Esophagus muscularis mucosa (tissue), 4 donors: ENCODE results near the gene SAMD4A. TPM values are rescaled to one million over a fixed set of nuclear protein-coding genes. Genes with fewer than 3 reads are reported as not detected.

Experiments
- DNase-seq: peaks from one replicate; pipeline ENCODE4 v3.0.0-alpha.2; 2017; ENCODE audit errors: extremely low spot score
- H3K27ac ChIP-seq, 4 donors: fragments of 200-600 bp; sonication (generic); replicated peaks in 1 of 4; 1 replicate in 3 of 4; 2 replicates in 1 of 4; pipeline ENCODE4 v1.5.1; 2016 to 2019; ENCODE audit warnings: mild to moderate bottlenecking in 1 of 4
- H3K27me3 ChIP-seq, 4 donors: fragments of 200-600 bp; sonication (generic); one replicate each; pipeline versions ENCODE4 v1.5.1 to v1.6.0; 2016 to 2019
- H3K36me3 ChIP-seq, 4 donors: fragments of 200-600 bp; sonication (generic); one replicate each; pipeline ENCODE4 v1.5.1; 2016 to 2019
- H3K4me1 ChIP-seq, 4 donors: fragments of 200-600 bp; sonication (generic); one replicate each; pipeline ENCODE4 v1.5.1; 2016 to 2019
- H3K4me3 ChIP-seq, 4 donors: fragments of 200-600 bp; sonication (generic); 1 replicate in 2 of 4; 2 replicates in 2 of 4; pipeline ENCODE4 v1.5.1; 2016 to 2019; ENCODE audit warnings: mild to moderate bottlenecking in 4 of 4, moderate library complexity in 1 of 4
- H3K9me3 ChIP-seq, 4 donors: fragments of 200-600 bp; sonication (generic); 1 replicate in 3 of 4; 2 replicates in 1 of 4; pipeline ENCODE4 v1.5.1; 2016 to 2019
- CTCF ChIP-seq, 3 experiments: fragments of 200-600 bp in 2 of 3; fragments of 450-650 bp in 1 of 3; sonication (generic) in 2 of 3; IDR thresholded peaks; one replicate each; pipeline ENCODE4 v1.5.1; 2017 to 2019; ENCODE audit warnings: antibody characterized with exemption in 3 of 3, mild to moderate bottlenecking in 2 of 3, moderate library complexity in 1 of 3
- EP300 ChIP-seq: sonication (generic); formaldehyde crosslinking; IDR thresholded peaks from one replicate; pipeline ENCODE4 v1.6.1; 2017; ENCODE audit warnings: antibody characterized with exemption
- POLR2A ChIP-seq: fragments of 450-650 bp; IDR thresholded peaks from one replicate; pipeline ENCODE4 v1.6.1; 2017; ENCODE audit warnings: antibody characterized with exemption, moderate library complexity, mild to moderate bottlenecking, low read depth
- POLR2AphosphoS5 ChIP-seq, 2 donors: sonication (generic); formaldehyde crosslinking; IDR thresholded peaks; one replicate each; pipeline ENCODE4 v1.6.1; 2017; ENCODE audit warnings: antibody characterized with exemption in 2 of 2
- WGBS: methylation state at CpG from one replicate; pipeline ENCODE4 v1.1.5; 2018; 5-methylcytosine and 5-hydroxymethylcytosine counted together
- intact Hi-C: fragments of 100-400 bp; cut with DNase I; formaldehyde crosslinking; loops from one replicate; pipeline ENCODE4 v1.15.1; 2023
- total RNA-seq, 4 donors: library from RNA; depleted of rRNA; stranded (reverse); fragments of >200 nt; gene quantifications; one replicate each; pipeline versions ENCODE4 v1.1.0 to v1.2.1, GENCODE V29; 2016

SAMD4A gene
- total RNA-seq, 4 donors from 2014 or later, result 76.8 to 123 (median 97.0) TPM

GRCh38 chr14:54537651-54538050 is 29.3 kb upstream of the SAMD4A start:
- no peak overlapping the region for H3K27ac ChIP-seq
- no peak overlapping the region for H3K4me3 ChIP-seq
- no peaks in the 10 kb centered on the region for H3K9me3 ChIP-seq
- no peaks in the 10 kb centered on the region for H3K27me3 ChIP-seq
- intact Hi-C loops, result no loop called here
- TF ChIP-seq POLR2A (no peak), CTCF (IDR thresholded peaks at IDR 0.05) (no peak), EP300 (no peak), POLR2AphosphoS5 (IDR thresholded peaks at IDR 0.05) (no peak)
- no peak for DNase-seq
- H3K4me1 ChIP-seq, result no peaks in the 10 kb centered on the region
- WGBS, result 74% methylated on average over 2 of the region's 2 CpGs
- H3K36me3 ChIP-seq, result peaks cover 12 to 41% (median 21%) of the 10 kb centered on the region in 4 donors

GRCh38 chr14:54538055-54538454 is 28.9 kb upstream of the SAMD4A start:
- H3K4me1 ChIP-seq, result no peaks in the 10 kb centered on the region
- TF ChIP-seq POLR2A, result no peak
- TF ChIP-seq CTCF (IDR thresholded peaks at IDR 0.05), result no peak
- TF ChIP-seq POLR2AphosphoS5 (IDR thresholded peaks at IDR 0.05), result no peak
- no peak for TF ChIP-seq EP300
- no peak for DNase-seq
- WGBS, result 93% methylated on average over 3 of the region's 3 CpGs
- peaks cover 12 to 39% (median 21%) of the 10 kb centered on the region in 4 donors for H3K36me3 ChIP-seq
- no peak overlapping the region for H3K4me3 ChIP-seq
- no peaks in the 10 kb centered on the region for H3K9me3 ChIP-seq
- H3K27me3 ChIP-seq, result no peaks in the 10 kb centered on the region
- intact Hi-C loops, result no loop called here
- no peak overlapping the region for H3K27ac ChIP-seq

- Histone ChIP-seq H3K9me3 (no peaks in the 10 kb centered on the region), H3K36me3 (no peaks in the 10 kb centered on the region), H3K27me3 (no peaks in the 10 kb centered on the region), H3K4me1 (peaks cover 0 to 8% (median 0%) of the 10 kb centered on the region in 4 donors), H3K4me3 (no peak overlapping the region), H3K27ac (no peak overlapping the region)
- no peak for TF ChIP-seq POLR2AphosphoS5 (IDR thresholded peaks at IDR 0.05)
- TF ChIP-seq POLR2A, result no peak
- no peak for TF ChIP-seq CTCF (IDR thresholded peaks at IDR 0.05)
- no peak for TF ChIP-seq EP300
- DNase-seq, result no peak
- 96% methylated on average over 3 of the region's 3 CpGs for WGBS
- intact Hi-C loops, result no loop called here
These were observed 19.3 kb upstream of the SAMD4A start for GRCh38 chr14:54547583-54547982.

GRCh38 chr14:54548491-54548890 is 18.4 kb upstream of the SAMD4A start:
- 87% methylated on average over 5 of the region's 5 CpGs for WGBS
- H3K27ac ChIP-seq, result no peak overlapping the region
- DNase-seq, result no peak
- TF ChIP-seq POLR2AphosphoS5 (IDR thresholded peaks at IDR 0.05), result no peak
- TF ChIP-seq CTCF (IDR thresholded peaks at IDR 0.05), result no peak
- TF ChIP-seq EP300, result no peak
- TF ChIP-seq POLR2A, result no peak
- intact Hi-C loops, result no loop called here
- no peaks in the 10 kb centered on the region for H3K9me3 ChIP-seq
- peaks cover 0 to 8% (median 0%) of the 10 kb centered on the region in 4 donors for H3K4me1 ChIP-seq
- no peaks in the 10 kb centered on the region for H3K36me3 ChIP-seq
- H3K4me3 ChIP-seq, result no peak overlapping the region
- no peaks in the 10 kb centered on the region for H3K27me3 ChIP-seq

- H3K27ac ChIP-seq, result no peak overlapping the region
- intact Hi-C loops, result no loop called here
- WGBS, result 88% methylated on average over 3 of the region's 3 CpGs
- peaks cover 0 to 8% (median 0%) of the 10 kb centered on the region in 4 donors for H3K4me1 ChIP-seq
- no peak for TF ChIP-seq POLR2AphosphoS5 (IDR thresholded peaks at IDR 0.05)
- TF ChIP-seq POLR2A, result no peak
- TF ChIP-seq EP300, result no peak
- DNase-seq, result no peak
- H3K27me3 ChIP-seq, result no peaks in the 10 kb centered on the region
- no peaks in the 10 kb centered on the region for H3K36me3 ChIP-seq
- H3K9me3 ChIP-seq, result no peaks in the 10 kb centered on the region
- no peak overlapping the region for H3K4me3 ChIP-seq
These were observed 17.1 kb upstream of the SAMD4A start for GRCh38 chr14:54549862-54550261.
